Stomach (tissue), 9 donors: ENCODE measurements around the gene C1QTNF7. TPM values are rescaled to one million over a fixed set of nuclear protein-coding genes. Genes with fewer than 3 reads are reported as not detected.

Source experiments
- DNase-seq, 2 donors: peaks; one replicate each; pipeline versions ENCODE4 v3.0.0 to v3.0.0-alpha.2; 2013 to 2019
- H3K27ac ChIP-seq, 5 donors: fragments of 200-600 bp in 4 of 5; sonication (generic) in 4 of 5; one replicate each; pipeline ENCODE4 v1.5.1; 2013 to 2019; ENCODE audit warnings: mild to moderate bottlenecking in 1 of 5, moderate library complexity in 1 of 5
- H3K27me3 ChIP-seq, 3 donors: fragments of 200-600 bp; sonication (generic); one replicate each; pipeline ENCODE4 v1.5.1; 2017 to 2019; ENCODE audit warnings: mixed run types in 1 of 3
- H3K36me3 ChIP-seq, 4 donors: fragments of 200-600 bp; sonication (generic); 1 replicate in 3 of 4; 2 replicates in 1 of 4; pipeline ENCODE4 v1.5.1; 2016 to 2019
- H3K4me1 ChIP-seq, 4 donors: fragments of 200-600 bp; sonication (generic); one replicate each; pipeline ENCODE4 v1.5.1; 2016 to 2019
- H3K4me3 ChIP-seq, 4 donors: fragments of 200-600 bp; sonication (generic) in 3 of 4; one replicate each; pipeline ENCODE4 v1.5.1; 2016 to 2019; ENCODE audit warnings: mild to moderate bottlenecking in 1 of 4
- H3K9me3 ChIP-seq, 4 donors: fragments of 200-600 bp; sonication (generic); one replicate each; pipeline ENCODE4 v1.5.1; 2016 to 2019
- EP300 ChIP-seq: sonication (generic); formaldehyde crosslinking; IDR thresholded peaks from one replicate; pipeline ENCODE4 v1.6.1; 2017; ENCODE audit warnings: antibody characterized with exemption
- POLR2A ChIP-seq, 4 donors: fragments of 450-650 bp; IDR thresholded peaks; one replicate each; pipeline ENCODE4 v1.6.1; 2016; ENCODE audit warnings: antibody characterized with exemption in 4 of 4, control low read depth in 2 of 4, mild to moderate bottlenecking in 1 of 4, moderate library complexity in 1 of 4
- POLR2AphosphoS5 ChIP-seq, 3 donors: sonication (generic); formaldehyde crosslinking; IDR thresholded peaks; one replicate each; pipeline ENCODE4 v1.6.1; 2016; ENCODE audit warnings: antibody characterized with exemption in 3 of 3
- WGBS, 5 donors: extraction: QIAGEN DNeasy Blood & Tissue Kit in 3 of 5; methylation state at CpG; one replicate each; pipeline versions ENCODE4 v1.1.5 to v1.1.7; 2013 to 2018; 5-methylcytosine and 5-hydroxymethylcytosine counted together
- intact Hi-C: fragments of 100-400 bp; cut with DNase I; formaldehyde crosslinking; loops from one replicate; pipeline ENCODE4 v1.15.1; 2023; ENCODE audit warnings: low total_unique reads
- polyA plus RNA-seq, 3 donors: library from polyadenylated mRNA; stranded (reverse); fragments of 200-250 nt; gene quantifications; one replicate each; pipeline ENCODE4 v1.2.3, GENCODE V29; 2013
- total RNA-seq, 5 donors: library from RNA; depleted of rRNA; stranded (reverse); fragments of >200 nt; gene quantifications; one replicate each; pipeline versions ENCODE4 v1.1.0 to v1.2.3, GENCODE V29; 2014 to 2016
- TF ChIP-seq, protein P1 (sequence below), 7 experiments: fragments of 450-650 bp in 4 of 7; fragments of 200-600 bp in 3 of 7; sonication (generic) in 3 of 7; IDR thresholded peaks; one replicate each; pipeline ENCODE4 v1.5.1; 2016 to 2019; ENCODE audit warnings: antibody characterized with exemption in 7 of 7, control low read depth in 2 of 7, mild to moderate bottlenecking in 1 of 7
- donor health status: healthy with polysubstance abuse.
- donor health status: Bipolar disorder and iron deficiency.
- donor health status: healthy.

C1QTNF7 gene
- total and polyA plus RNA-seq, 8 donors: 0.68 to 73.2 (median 4.0) TPM

DNA sequence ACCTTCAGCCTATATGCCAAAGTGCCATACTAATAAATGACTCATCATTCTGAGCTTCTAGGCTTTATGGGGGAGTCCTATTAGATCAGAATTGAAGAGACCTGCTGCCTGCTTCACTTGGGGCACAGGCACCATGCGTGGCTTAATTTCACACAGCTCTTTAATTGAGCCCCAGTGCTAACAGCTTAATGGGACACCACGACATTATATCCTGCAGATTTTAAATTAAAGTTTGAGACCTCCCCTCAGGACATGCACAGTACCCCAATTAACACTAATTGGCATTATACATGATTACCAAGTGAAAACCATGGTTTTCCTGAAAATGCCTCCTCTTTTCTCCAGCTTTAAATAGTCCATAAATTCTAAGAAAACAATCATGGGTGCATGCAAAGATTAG, 6.8 kb downstream of the C1QTNF7 start:
- 77 to 90% (median 85%) methylated on average over 2 of the region's 2 CpGs for whole genome bisulfite sequencing, 5 donors
- Histone ChIP-seq H3K27me3 (no peaks in the 10 kb centered on the region), H3K4me1 (peaks cover 0 to 31% (median 11%) of the 10 kb centered on the region in 4 donors), H3K9me3 (no peaks in the 10 kb centered on the region), H3K36me3 (no peaks in the 10 kb centered on the region), H3K4me3 (no peak overlapping the region), H3K27ac (no peak overlapping the region)
- DNase-seq: no peak
- TF ChIP-seq, protein P1, sequence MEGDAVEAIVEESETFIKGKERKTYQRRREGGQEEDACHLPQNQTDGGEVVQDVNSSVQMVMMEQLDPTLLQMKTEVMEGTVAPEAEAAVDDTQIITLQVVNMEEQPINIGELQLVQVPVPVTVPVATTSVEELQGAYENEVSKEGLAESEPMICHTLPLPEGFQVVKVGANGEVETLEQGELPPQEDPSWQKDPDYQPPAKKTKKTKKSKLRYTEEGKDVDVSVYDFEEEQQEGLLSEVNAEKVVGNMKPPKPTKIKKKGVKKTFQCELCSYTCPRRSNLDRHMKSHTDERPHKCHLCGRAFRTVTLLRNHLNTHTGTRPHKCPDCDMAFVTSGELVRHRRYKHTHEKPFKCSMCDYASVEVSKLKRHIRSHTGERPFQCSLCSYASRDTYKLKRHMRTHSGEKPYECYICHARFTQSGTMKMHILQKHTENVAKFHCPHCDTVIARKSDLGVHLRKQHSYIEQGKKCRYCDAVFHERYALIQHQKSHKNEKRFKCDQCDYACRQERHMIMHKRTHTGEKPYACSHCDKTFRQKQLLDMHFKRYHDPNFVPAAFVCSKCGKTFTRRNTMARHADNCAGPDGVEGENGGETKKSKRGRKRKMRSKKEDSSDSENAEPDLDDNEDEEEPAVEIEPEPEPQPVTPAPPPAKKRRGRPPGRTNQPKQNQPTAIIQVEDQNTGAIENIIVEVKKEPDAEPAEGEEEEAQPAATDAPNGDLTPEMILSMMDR (IDR thresholded peaks at IDR 0.05): no peak
- TF ChIP-seq POLR2A (IDR thresholded peaks at IDR 0.05) (no peak), EP300 (no peak), POLR2AphosphoS5 (IDR thresholded peaks at IDR 0.05) (no peak)
- intact Hi-C loops: no loop called here

DNA sequence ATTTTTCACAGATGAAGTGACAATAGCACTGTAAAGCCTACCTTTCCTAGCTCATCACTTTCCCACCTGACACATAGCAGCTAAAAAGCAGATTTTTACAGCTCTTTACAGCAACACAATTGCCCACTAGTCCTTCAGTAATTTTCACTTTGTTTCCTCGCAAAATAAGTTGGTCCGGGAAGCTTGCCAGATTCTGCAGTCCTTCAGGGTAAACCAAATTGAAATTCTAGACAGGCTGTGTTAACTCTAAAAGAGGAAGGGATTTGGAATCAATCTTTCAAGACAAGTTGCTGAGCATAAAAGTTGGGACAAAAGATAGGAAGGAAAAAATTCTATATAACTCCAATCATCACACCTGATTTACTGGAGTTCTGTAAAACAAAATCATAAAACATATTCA, 8.7 kb downstream of the C1QTNF7 start:
- intact Hi-C loops: no loop called here
- TF ChIP-seq POLR2AphosphoS5 (IDR thresholded peaks at IDR 0.05) (no peak), POLR2A (IDR thresholded peaks at IDR 0.05) (no peak), EP300 (no peak)
- TF ChIP-seq, protein P1 (IDR thresholded peaks at IDR 0.05): no peak
- Histone ChIP-seq H3K4me3 (no peak overlapping the region), H3K36me3 (peaks cover 0 to 3% (median 0%) of the 10 kb centered on the region in 4 donors), H3K4me1 (peaks cover 0 to 30% (median 11%) of the 10 kb centered on the region in 4 donors), H3K27ac (no peak overlapping the region), H3K27me3 (no peaks in the 10 kb centered on the region), H3K9me3 (no peaks in the 10 kb centered on the region)
- peak in 1 of 2 donors; percentile 61 for DNase-seq
- 8 to 33% (median 17%) methylated on average over 2 of the region's 2 CpGs for WGBS, 5 donors

DNA sequence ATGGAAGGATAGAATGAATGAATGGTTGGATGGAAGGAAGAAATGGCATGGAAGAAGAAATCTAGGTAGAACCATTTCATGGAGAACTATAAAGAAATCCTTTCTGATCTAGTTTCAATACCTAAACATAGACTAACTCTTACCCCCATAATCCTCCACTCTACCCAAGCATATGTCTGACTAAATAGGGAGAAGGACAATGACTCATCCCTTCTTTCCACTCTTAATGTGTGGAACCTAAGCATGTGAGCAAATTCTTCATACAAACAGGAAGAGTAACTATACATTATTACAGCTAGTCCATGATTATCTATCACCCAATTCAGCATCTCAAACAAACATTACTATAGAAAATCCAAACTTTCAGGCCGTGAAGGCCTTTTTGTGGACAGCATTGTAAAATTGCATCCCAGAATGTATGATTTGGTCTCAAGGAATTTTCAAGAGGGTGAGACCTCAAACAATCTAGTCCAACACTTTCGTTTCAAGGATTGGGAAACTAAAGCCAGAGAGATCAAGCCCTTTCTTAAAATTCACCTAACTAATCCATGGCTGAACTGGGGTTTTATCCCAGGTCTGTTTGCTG, 11.2 kb downstream of the C1QTNF7 start:
- intact Hi-C loops: no loop called here
- WGBS, 5 donors: 53 to 71% (median 62%) methylated on average over 2 of the region's 2 CpGs
- Histone ChIP-seq H3K27ac (no peak overlapping the region), H3K4me3 (no peak overlapping the region), H3K9me3 (no peaks in the 10 kb centered on the region), H3K36me3 (peaks cover 0 to 11% (median 0%) of the 10 kb centered on the region in 4 donors), H3K4me1 (peaks cover 0 to 24% (median 11%) of the 10 kb centered on the region in 4 donors), H3K27me3 (no peaks in the 10 kb centered on the region)
- DNase-seq: no peak
- TF ChIP-seq POLR2AphosphoS5 (IDR thresholded peaks at IDR 0.05) (no peak), EP300 (no peak), POLR2A (IDR thresholded peaks at IDR 0.05) (no peak)
- TF ChIP-seq, protein P1 (IDR thresholded peaks at IDR 0.05): no peak

DNA sequence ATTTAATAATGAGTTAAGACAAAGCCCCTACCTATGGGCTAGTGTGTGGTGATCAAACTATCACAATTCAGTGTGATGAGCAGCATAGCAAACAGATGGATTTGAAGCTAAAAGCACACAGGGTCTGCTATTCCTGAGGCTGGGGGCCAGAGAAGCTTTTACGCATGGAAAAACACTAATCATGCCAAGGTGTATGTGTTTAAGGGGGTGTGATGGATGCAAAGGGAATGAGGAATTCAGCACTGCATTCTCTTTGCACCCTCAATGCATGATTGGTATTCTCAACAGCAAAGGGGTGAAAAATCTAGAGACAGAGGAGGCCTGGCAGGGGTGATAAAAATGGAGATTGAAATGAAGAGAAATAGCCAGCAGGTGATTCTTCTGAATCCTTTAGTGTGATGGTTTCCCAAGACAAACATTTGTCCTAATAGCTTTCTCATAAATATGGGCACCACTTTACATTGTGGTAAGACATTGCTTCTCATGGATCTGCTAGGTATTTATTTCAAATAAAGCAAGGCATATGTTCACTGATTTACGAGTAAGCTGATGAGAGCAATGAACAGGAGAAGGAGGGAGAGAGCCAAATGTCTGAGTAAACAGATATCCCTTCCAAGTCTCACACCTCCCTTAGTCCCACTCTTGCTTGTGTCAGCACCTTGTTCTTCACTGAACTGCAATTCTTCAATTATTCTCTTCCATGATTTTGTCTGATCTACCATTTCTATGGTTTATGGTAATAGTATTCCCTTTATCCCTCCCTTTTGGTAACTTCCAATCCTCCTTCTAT, 15.7 kb downstream of the C1QTNF7 start:
- Histone ChIP-seq H3K4me1 (no peaks in the 10 kb centered on the region), H3K9me3 (no peaks in the 10 kb centered on the region), H3K27ac (no peak overlapping the region), H3K27me3 (no peaks in the 10 kb centered on the region), H3K36me3 (peaks cover 0 to 11% (median 0%) of the 10 kb centered on the region in 4 donors), H3K4me3 (no peak overlapping the region)
- 64 to 81% (median 76%) methylated on average over 2 of the region's 2 CpGs for WGBS, 5 donors
- DNase-seq: no peak
- intact Hi-C loops: no loop called here
- TF ChIP-seq POLR2AphosphoS5 (IDR thresholded peaks at IDR 0.05) (no peak), POLR2A (IDR thresholded peaks at IDR 0.05) (no peak), EP300 (no peak)
- TF ChIP-seq, protein P1 (IDR thresholded peaks at IDR 0.05): no peak
